Activated B cell treated with CpG ODN at 0.5 μM for 24 hours (primary cell): ENCODE results near the gene TMEM217. TPM values are rescaled to one million over a fixed set of nuclear protein-coding genes. Genes with fewer than 3 reads are reported as not detected.

Source experiments
- ATAC-seq: fragments of 200-7000 bp; cut with Tn5 transposase; one replicate; pipeline ENCODE4 v1.10.0; 2021; ENCODE audit warnings: low read depth, mild to moderate bottlenecking, moderate library complexity
- CTCF ChIA-PET: fragments of 350-600 bp; sonication (Branson Sonifier 250); formaldehyde crosslinking; loops from one replicate; lab custom pipeline; 2021; ENCODE audit warnings: antibody characterized with exemption; lab: Charles Lee
- POLR2A ChIA-PET: fragments of 350-600 bp; sonication (Branson Sonifier 250); formaldehyde crosslinking; loops from one replicate; lab custom pipeline; 2021; ENCODE audit warnings: antibody characterized with exemption; lab: Charles Lee
- DNase-seq: peaks from one replicate; pipeline ENCODE4 v3.0.0; 2022
- H3K27ac Mint-ChIP-seq: one replicate; pipeline ENCODE4 v1.8.0; 2020; ENCODE audit warnings: mixed read lengths
- H3K27me3 Mint-ChIP-seq: one replicate; pipeline ENCODE4 v1.8.0; 2021; ENCODE audit warnings: mixed read lengths
- H3K36me3 Mint-ChIP-seq: one replicate; pipeline ENCODE4 v1.8.0; 2021; ENCODE audit warnings: low read depth, mixed read lengths
- H3K4me1 Mint-ChIP-seq: one replicate; pipeline ENCODE4 v1.8.0; 2021; ENCODE audit warnings: mixed read lengths
- H3K4me3 Mint-ChIP-seq: one replicate; pipeline ENCODE4 v1.8.0; 2020; ENCODE audit warnings: mild to moderate bottlenecking, mixed read lengths
- H3K9me3 Mint-ChIP-seq: one replicate; pipeline ENCODE4 v1.8.0; 2020; ENCODE audit warnings: mixed read lengths
- CTCF ChIP-seq: fragments of 200-600 bp; IDR thresholded peaks from one replicate; pipeline ENCODE4 v1.8.0; 2022; ENCODE audit warnings: antibody characterized with exemption, mild to moderate bottlenecking
- intact Hi-C: fragments of 100-400 bp; cut with micrococcal nuclease; formaldehyde crosslinking; loops from one replicate; pipeline ENCODE4 v1.15.1; 2024
- total RNA-seq: library from RNA; stranded (reverse); gene quantifications from 2 replicates; pipeline ENCODE4 v1.2.3, GENCODE V29; 2022

Gene TMEM217
- total RNA-seq, 1 donor from 2014 or later, result 1.0 TPM

DNA sequence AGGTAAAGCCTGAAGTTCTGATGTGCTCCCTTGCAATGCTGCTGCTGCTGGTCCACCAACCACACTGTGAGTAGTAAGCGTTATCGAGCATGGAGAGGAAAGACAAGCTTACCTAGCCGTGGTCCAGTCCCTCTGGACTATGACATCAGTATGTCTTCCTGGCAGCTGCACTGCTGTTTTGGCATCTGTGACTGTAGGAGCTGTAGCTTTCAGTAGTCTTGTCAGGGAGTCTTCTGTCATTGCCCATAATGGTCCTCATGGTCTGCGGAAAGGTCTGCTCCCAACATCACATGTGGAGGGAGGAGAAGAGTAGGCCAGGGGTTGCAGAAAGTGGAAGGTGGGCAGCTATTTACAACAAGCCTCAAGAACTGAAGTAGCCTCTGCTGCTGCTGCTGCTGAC lies 26.8 kb upstream of the TMEM217 start:
- no peak overlapping the region for H3K4me3 Mint-ChIP-seq
- no peaks in the 10 kb centered on the region for H3K27me3 Mint-ChIP-seq
- peaks cover 83% of the 10 kb centered on the region for H3K36me3 Mint-ChIP-seq
- CTCF ChIA-PET, result no interaction called here
- POLR2A ChIA-PET, result interaction anchor here (1.0 kb wide), 1 partner anchor 27 kb away, joined by 3 read pairs; the partner anchor contains the start of genes TBC1D22B and TMEM217
- peaks cover 10% of the 10 kb centered on the region for H3K4me1 Mint-ChIP-seq
- no peaks in the 10 kb centered on the region for H3K9me3 Mint-ChIP-seq
- no peak for DNase-seq
- no peak for ATAC-seq
- H3K27ac Mint-ChIP-seq, result no peak overlapping the region
- no peak for TF ChIP-seq CTCF
- intact Hi-C loops, result no loop called here

DNA sequence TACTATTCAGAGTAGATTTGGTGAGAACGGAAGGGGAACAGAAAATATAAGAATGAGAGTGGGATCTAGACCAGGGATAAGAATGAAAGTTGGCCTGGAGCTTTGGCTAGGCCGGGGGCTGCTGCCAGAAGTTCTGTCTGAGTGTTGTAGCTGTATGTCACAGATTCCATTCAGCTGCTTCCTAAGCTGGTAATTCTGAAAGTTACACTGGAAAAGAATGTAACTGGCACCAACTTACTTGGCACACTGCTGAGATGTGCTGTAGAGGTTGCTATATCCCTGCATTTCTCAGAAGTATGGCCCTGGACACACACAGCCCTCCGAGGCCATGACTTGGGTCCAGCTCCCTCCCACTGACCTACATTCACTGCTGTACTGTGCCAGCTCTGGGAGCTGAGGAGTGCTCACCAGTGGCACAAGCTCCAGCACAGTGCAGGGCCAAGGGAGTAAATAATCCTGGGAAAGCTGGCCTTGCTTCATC lies 25.8 kb upstream of the TMEM217 start:
- Mint-ChIP-seq H3K4me3 (no peak overlapping the region), H3K36me3 (peaks cover 82% of the 10 kb centered on the region), H3K27me3 (no peaks in the 10 kb centered on the region), H3K4me1 (peaks cover 10% of the 10 kb centered on the region), H3K27ac (no peak overlapping the region), H3K9me3 (no peaks in the 10 kb centered on the region)
- ATAC-seq (no peak), DNase-seq (no peak)
- no peak for TF ChIP-seq CTCF
- ChIA-PET CTCF (no interaction called here), POLR2A (no interaction called here)
- intact Hi-C loops, result no loop called here

GRCh38 chr6:37283268-37283667 lies 25.3 kb upstream of the TMEM217 start:
- no peak overlapping the region for H3K4me3 Mint-ChIP-seq
- peaks cover 12% of the 10 kb centered on the region for H3K4me1 Mint-ChIP-seq
- DNase-seq (no peak), ATAC-seq (no peak)
- intact Hi-C loops, result no loop called here
- no peak for TF ChIP-seq CTCF
- peaks cover 81% of the 10 kb centered on the region for H3K36me3 Mint-ChIP-seq
- H3K9me3 Mint-ChIP-seq, result no peaks in the 10 kb centered on the region
- ChIA-PET POLR2A (no interaction called here), CTCF (no interaction called here)
- no peaks in the 10 kb centered on the region for H3K27me3 Mint-ChIP-seq
- no peak overlapping the region for H3K27ac Mint-ChIP-seq

- TF ChIP-seq CTCF, result no peak
- H3K27ac Mint-ChIP-seq, result no peak overlapping the region
- H3K36me3 Mint-ChIP-seq, result peaks cover 73% of the 10 kb centered on the region
- DNase-seq, result no peak
- no peak overlapping the region for H3K4me3 Mint-ChIP-seq
- ChIA-PET CTCF (no interaction called here), POLR2A (no interaction called here)
- H3K27me3 Mint-ChIP-seq, result no peaks in the 10 kb centered on the region
- peaks cover 17% of the 10 kb centered on the region for H3K4me1 Mint-ChIP-seq
- H3K9me3 Mint-ChIP-seq, result no peaks in the 10 kb centered on the region
- intact Hi-C loops, result no loop called here
- no peak for ATAC-seq
These were observed 24.4 kb upstream of the TMEM217 start for GRCh38 chr6:37282371-37282770.

DNA sequence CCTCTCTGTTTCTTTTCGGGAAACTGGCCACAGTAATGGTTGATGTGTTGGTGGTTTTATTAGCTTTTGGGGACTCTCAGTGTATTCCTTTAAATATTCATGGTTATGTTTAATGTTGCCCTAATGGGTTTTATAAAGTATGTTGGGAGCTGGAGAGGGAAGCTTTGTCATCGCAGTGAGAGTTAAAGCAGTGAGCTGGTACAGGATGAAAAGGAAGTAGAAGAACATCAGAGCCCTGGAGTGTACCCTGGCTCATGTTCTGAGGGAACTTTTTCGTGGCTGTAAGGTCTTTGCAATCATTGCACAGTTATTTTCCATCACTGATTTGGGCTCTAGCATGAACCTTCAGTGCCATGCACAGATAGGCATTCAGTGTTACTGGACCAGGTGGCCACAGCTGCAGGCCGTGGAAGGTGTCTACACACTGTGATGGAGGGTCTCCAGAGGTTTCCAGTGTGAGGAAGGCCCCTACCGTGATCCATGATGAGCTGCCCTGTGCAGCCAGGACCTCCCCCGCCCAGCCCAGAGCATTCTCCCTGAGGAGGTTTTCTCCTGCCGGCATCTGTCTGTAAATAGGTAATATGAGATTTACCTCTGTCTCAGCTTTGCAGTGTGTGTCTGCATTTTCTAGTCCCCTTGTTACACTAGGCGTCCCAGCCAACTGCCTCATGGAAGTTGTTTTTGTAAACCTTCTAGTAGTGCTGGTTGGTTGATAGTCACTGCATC lies 22.4 kb upstream of the TMEM217 start:
- ATAC-seq (no peak), DNase-seq (no peak)
- peaks cover 26% of the 10 kb centered on the region for H3K4me1 Mint-ChIP-seq
- ChIA-PET POLR2A (no interaction called here), CTCF (interaction anchor here (0.6 kb wide), 1 partner anchor 939 kb away, joined by 3 read pairs; no protein-coding TSS in a partner anchor)
- no peaks in the 10 kb centered on the region for H3K9me3 Mint-ChIP-seq
- H3K27ac Mint-ChIP-seq, result no peak overlapping the region
- TF ChIP-seq CTCF, result no peak
- intact Hi-C loops, result no loop called here
- H3K4me3 Mint-ChIP-seq, result no peak overlapping the region
- no peaks in the 10 kb centered on the region for H3K27me3 Mint-ChIP-seq
- H3K36me3 Mint-ChIP-seq, result peaks cover 60% of the 10 kb centered on the region
